Loucy (cell line): ENCODE measurements around the gene AGAP1.

Experiments used
- CTCF ChIP-seq: fragments of 200-600 bp; sonication (generic); conservative IDR thresholded peaks from 2 replicates; pipeline ENCODE4 v1.5.1; 2014; ENCODE audit warnings: mild to moderate bottlenecking, antibody characterized with exemption, low read length
- EZH2phosphoT487 ChIP-seq: fragments of 200-600 bp; IDR thresholded peaks from 2 replicates; pipeline ENCODE4 v1.6.1; 2018; ENCODE audit warnings: antibody characterized with exemption, mild to moderate bottlenecking, moderate library complexity, borderline replicate concordance

DNA sequence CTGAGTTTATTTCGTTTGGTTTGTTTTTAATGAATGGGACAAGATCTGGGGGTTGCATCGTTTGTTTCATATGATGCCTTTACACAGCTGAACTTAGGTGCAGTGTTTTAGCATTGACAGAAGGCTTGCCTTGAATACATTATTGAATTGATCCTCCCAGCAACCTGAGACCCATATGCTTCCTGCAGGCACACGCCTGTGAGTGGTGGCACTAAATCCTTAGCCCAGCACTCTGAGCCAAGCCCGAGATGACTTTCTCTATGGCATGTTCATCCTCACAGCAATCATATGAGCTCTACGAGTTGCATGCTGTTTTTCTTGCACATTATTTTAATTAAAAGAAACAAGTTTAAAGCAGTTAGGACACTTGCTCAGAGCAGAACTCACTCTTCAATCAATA lies 47.8 kb upstream of the AGAP1 start:
- TF ChIP-seq CTCF = no peak
- no peak for TF ChIP-seq EZH2phosphoT487
